Suprapubic skin (tissue), 4 donors: ENCODE measurements around the gene GFPT2. TPM values are rescaled to one million over a fixed set of nuclear protein-coding genes. Genes with fewer than 3 reads are reported as not detected.

ENCODE experiments used
- DNase-seq, 2 donors: peaks; one replicate each; pipeline ENCODE4 v3.0.0-alpha.2; 2019; ENCODE audit warnings: low spot score in 2 of 2
- H3K27ac ChIP-seq: fragments of 200-600 bp; sonication (generic); one replicate; pipeline ENCODE4 v1.5.1; 2019
- H3K27me3 ChIP-seq: fragments of 200-600 bp; sonication (generic); one replicate; pipeline ENCODE4 v1.5.1; 2019
- H3K36me3 ChIP-seq: fragments of 200-600 bp; sonication (generic); one replicate; pipeline ENCODE4 v1.5.1; 2019
- H3K4me1 ChIP-seq: fragments of 200-600 bp; sonication (generic); one replicate; pipeline ENCODE4 v1.5.1; 2019
- H3K4me3 ChIP-seq: fragments of 200-600 bp; sonication (generic); one replicate; pipeline ENCODE4 v1.5.1; 2019; ENCODE audit warnings: mild to moderate bottlenecking
- H3K9me3 ChIP-seq: fragments of 200-600 bp; sonication (generic); one replicate; pipeline ENCODE4 v1.5.1; 2019
- EP300 ChIP-seq: sonication (generic); formaldehyde crosslinking; IDR thresholded peaks from one replicate; pipeline ENCODE4 v1.6.1; 2017; ENCODE audit warnings: antibody characterized with exemption
- POLR2A ChIP-seq, 2 donors: fragments of 450-650 bp; IDR thresholded peaks; one replicate each; pipeline ENCODE4 v1.6.1; 2017; ENCODE audit warnings: antibody characterized with exemption in 2 of 2, mild to moderate bottlenecking in 2 of 2, moderate library complexity in 2 of 2
- POLR2AphosphoS5 ChIP-seq, 3 donors: sonication (generic); formaldehyde crosslinking; IDR thresholded peaks; one replicate each; pipeline ENCODE4 v1.6.1; 2017; ENCODE audit warnings: antibody characterized with exemption in 3 of 3
- WGBS: methylation state at CpG from one replicate; pipeline ENCODE4 v1.1.5; 2018; 5-methylcytosine and 5-hydroxymethylcytosine counted together
- total RNA-seq, 4 donors: library from RNA; depleted of rRNA; stranded (reverse); fragments of >200 nt; gene quantifications; one replicate each; pipeline ENCODE4 v1.1.0, GENCODE V29; 2016
- TF ChIP-seq, protein P1 (sequence below), 2 donors: fragments of 200-600 bp in 1 of 2; fragments of 450-650 bp in 1 of 2; sonication (generic) in 1 of 2; IDR thresholded peaks; one replicate each; pipeline ENCODE4 v1.5.1; 2016 to 2019; ENCODE audit warnings: antibody characterized with exemption in 2 of 2, mild to moderate bottlenecking in 1 of 2, moderate library complexity in 1 of 2

GFPT2 gene
- total RNA-seq, 4 donors from 2014 or later = 2.9 to 6.9 (median 4.3) TPM

GRCh38 chr5:180389252-180390101 lies 36.3 kb upstream of the GFPT2 start:
- Histone ChIP-seq H3K9me3 (no peaks in the 10 kb centered on the region), H3K27me3 (no peaks in the 10 kb centered on the region), H3K4me1 (no peaks in the 10 kb centered on the region), H3K36me3 (no peaks in the 10 kb centered on the region), H3K4me3 (no peak overlapping the region), H3K27ac (no peak overlapping the region)
- DNase-seq = no peak
- no peak for TF ChIP-seq POLR2A (IDR thresholded peaks at IDR 0.05)
- TF ChIP-seq EP300 = no peak
- no peak for TF ChIP-seq POLR2AphosphoS5 (IDR thresholded peaks at IDR 0.05)
- TF ChIP-seq, protein P1, sequence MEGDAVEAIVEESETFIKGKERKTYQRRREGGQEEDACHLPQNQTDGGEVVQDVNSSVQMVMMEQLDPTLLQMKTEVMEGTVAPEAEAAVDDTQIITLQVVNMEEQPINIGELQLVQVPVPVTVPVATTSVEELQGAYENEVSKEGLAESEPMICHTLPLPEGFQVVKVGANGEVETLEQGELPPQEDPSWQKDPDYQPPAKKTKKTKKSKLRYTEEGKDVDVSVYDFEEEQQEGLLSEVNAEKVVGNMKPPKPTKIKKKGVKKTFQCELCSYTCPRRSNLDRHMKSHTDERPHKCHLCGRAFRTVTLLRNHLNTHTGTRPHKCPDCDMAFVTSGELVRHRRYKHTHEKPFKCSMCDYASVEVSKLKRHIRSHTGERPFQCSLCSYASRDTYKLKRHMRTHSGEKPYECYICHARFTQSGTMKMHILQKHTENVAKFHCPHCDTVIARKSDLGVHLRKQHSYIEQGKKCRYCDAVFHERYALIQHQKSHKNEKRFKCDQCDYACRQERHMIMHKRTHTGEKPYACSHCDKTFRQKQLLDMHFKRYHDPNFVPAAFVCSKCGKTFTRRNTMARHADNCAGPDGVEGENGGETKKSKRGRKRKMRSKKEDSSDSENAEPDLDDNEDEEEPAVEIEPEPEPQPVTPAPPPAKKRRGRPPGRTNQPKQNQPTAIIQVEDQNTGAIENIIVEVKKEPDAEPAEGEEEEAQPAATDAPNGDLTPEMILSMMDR (IDR thresholded peaks at IDR 0.05) = no peak
- WGBS = 72% methylated on average over 35 of the region's 39 CpGs

DNA sequence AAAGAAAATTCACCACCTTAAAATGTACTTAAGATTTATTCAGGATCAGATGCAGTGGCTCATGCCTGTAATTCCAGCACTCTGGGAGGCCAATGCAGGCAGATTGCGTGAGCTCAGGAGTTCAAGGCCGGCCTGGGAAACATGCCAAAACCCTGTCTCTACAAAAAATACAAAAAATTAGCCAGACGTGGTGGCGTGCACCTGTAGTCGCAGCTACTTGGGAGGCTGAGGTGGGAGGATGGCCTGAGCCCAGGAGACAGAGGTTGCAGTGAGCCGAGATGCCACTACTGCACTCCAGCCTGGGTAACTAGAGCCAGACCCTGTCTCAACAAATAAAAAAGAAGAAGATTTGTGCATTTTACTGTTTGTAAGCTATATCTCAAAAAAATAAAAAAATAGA lies 34.7 kb upstream of the GFPT2 start:
- no peaks in the 10 kb centered on the region for H3K27me3 ChIP-seq
- 96% methylated on average over 6 of the region's 6 CpGs for WGBS
- DNase-seq = no peak
- H3K9me3 ChIP-seq = no peaks in the 10 kb centered on the region
- TF ChIP-seq, protein P1 (IDR thresholded peaks at IDR 0.05) = no peak
- TF ChIP-seq POLR2AphosphoS5 (IDR thresholded peaks at IDR 0.05) = no peak
- TF ChIP-seq EP300 = no peak
- TF ChIP-seq POLR2A (IDR thresholded peaks at IDR 0.05) = no peak
- no peak overlapping the region for H3K4me3 ChIP-seq
- no peaks in the 10 kb centered on the region for H3K4me1 ChIP-seq
- H3K27ac ChIP-seq = no peak overlapping the region
- H3K36me3 ChIP-seq = no peaks in the 10 kb centered on the region

DNA sequence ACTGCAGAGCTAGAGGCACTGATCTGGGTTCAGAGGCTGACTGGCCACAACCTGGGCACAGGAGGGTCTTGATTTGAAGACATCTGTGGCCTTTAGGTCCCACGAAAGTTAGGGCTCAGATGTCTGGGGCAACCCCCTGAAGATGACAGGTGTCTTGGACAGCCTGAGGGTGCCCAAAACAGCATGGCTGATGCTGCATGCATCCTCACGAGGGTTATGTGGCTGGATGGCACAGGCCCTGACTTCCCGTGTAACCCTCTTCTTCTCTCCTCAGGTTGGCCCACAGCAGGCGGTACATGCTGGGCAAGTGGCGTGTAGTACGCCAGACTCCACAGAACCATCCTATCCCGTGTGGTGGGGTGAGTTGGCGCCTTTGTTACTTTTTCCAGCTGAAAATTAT lies 29.8 kb upstream of the GFPT2 start:
- H3K27ac ChIP-seq = no peak overlapping the region
- H3K4me1 ChIP-seq = peaks cover 6% of the 10 kb centered on the region
- no peaks in the 10 kb centered on the region for H3K36me3 ChIP-seq
- H3K4me3 ChIP-seq = no peak overlapping the region
- TF ChIP-seq EP300 = no peak
- no peak for TF ChIP-seq POLR2A (IDR thresholded peaks at IDR 0.05)
- TF ChIP-seq POLR2AphosphoS5 (IDR thresholded peaks at IDR 0.05) = no peak
- TF ChIP-seq, protein P1 (IDR thresholded peaks at IDR 0.05) = no peak
- WGBS = 93% methylated on average over 6 of the region's 8 CpGs
- DNase-seq = no peak
- no peaks in the 10 kb centered on the region for H3K27me3 ChIP-seq
- no peaks in the 10 kb centered on the region for H3K9me3 ChIP-seq

DNA sequence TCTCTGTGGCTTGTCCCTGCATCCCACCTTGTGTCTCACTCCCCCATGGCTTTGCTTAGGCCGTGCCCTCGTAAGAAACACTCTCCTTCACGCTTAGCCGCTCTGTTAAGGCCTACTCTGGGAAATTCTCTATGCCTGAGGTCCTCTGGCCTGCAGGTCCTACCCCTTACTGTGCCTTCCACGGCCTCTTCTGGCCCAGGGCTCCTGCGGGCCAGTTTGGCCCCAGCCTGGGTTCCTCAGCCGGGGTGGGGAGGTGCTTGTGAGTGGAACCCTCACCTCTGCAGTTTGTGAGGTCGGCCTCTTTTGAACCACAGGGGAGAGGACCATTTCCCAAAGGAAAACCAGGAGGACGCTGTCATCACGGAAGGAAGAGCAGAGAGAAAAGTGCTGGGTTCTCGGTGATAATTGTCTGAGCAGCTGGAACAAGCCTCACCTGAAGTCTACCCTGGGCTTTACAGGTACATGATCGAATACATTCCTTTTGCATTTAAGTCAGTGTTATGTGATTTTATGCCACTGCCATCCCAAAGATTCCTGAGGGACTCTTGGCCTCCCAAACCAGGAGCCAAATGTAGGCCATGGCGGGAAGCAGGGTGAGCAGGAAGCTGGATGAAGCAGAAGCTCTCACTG lies 28.8 kb upstream of the GFPT2 start:
- DNase-seq = no peak
- H3K36me3 ChIP-seq = no peaks in the 10 kb centered on the region
- TF ChIP-seq POLR2AphosphoS5 (IDR thresholded peaks at IDR 0.05) (no peak), EP300 (no peak), POLR2A (IDR thresholded peaks at IDR 0.05) (no peak)
- TF ChIP-seq, protein P1 (IDR thresholded peaks at IDR 0.05) = no peak
- no peaks in the 10 kb centered on the region for H3K9me3 ChIP-seq
- no peak overlapping the region for H3K27ac ChIP-seq
- peaks cover 7% of the 10 kb centered on the region for H3K4me1 ChIP-seq
- no peaks in the 10 kb centered on the region for H3K27me3 ChIP-seq
- WGBS = 94% methylated on average over 10 of the region's 13 CpGs
- H3K4me3 ChIP-seq = no peak overlapping the region

GRCh38 chr5:180381428-180381827 lies 28.3 kb upstream of the GFPT2 start:
- Histone ChIP-seq H3K27me3 (no peaks in the 10 kb centered on the region), H3K4me3 (no peak overlapping the region), H3K9me3 (no peaks in the 10 kb centered on the region), H3K4me1 (peaks cover 7% of the 10 kb centered on the region), H3K36me3 (no peaks in the 10 kb centered on the region), H3K27ac (no peak overlapping the region)
- no peak for DNase-seq
- no peak for TF ChIP-seq POLR2AphosphoS5 (IDR thresholded peaks at IDR 0.05)
- TF ChIP-seq, protein P1 (IDR thresholded peaks at IDR 0.05) = no peak
- no peak for TF ChIP-seq POLR2A (IDR thresholded peaks at IDR 0.05)
- no peak for TF ChIP-seq EP300
- 72% methylated on average over 4 of the region's 4 CpGs for WGBS
